ENCODE results near the gene MYH16. TPM values are rescaled to one million over a fixed set of nuclear protein-coding genes. Genes with fewer than 3 reads are reported as not detected.

The MYH16 gene
- total and polyA plus RNA-seq, 9 of the 15 experiments (the other 6 are each of a cell fraction or from before 2014, with no cell fraction given) = 0.09 TPM; not detected in 8

- TF ChIP-seq ZNF175 (CRISPR knock-in tag; IDR thresholded peaks at IDR 0.05; ENCODE audit: low read depth) (no peak), MBD2 (IDR thresholded peaks at IDR 0.05; ENCODE audit: borderline replicate concordance, low read depth) (no peak), ZNF347 (CRISPR knock-in tag; IDR thresholded peaks at IDR 0.05; ENCODE audit: low read depth) (no peak), ZBTB26 (CRISPR knock-in tag; IDR thresholded peaks at IDR 0.05) (no peak), ZBED1 (IDR thresholded peaks at IDR 0.05) (no peak), CHD4 (IDR thresholded peaks at IDR 0.05; ENCODE audit: insufficient read depth, insufficient replicate concordance, low read depth, low read length, poor library complexity, severe bottlenecking) (no peak), NR0B1 (IDR thresholded peaks at IDR 0.05; ENCODE audit: partially characterized antibody) (no peak), ID3 (CRISPR knock-in tag; IDR thresholded peaks at IDR 0.05) (no peak), ID3 (tag; IDR thresholded peaks at IDR 0.05) (no peak), ZNF408 (CRISPR knock-in tag; IDR thresholded peaks at IDR 0.05; ENCODE audit: low read depth) (no peak), YBX1 (IDR thresholded peaks at IDR 0.05) (no peak)
These were observed 18.2 kb upstream of the MYH16 start (continued) for GRCh38 chr7:99254390-99254789.

Measured in K562 (cell line).